ENCODE data around the gene KNSTRN. TPM values are rescaled to one million over a fixed set of nuclear protein-coding genes. Genes with fewer than 3 reads are reported as not detected.

The KNSTRN gene
- total RNA-seq, 2 experiments from 2014 or later: 2.8 to 3.0 TPM

- POLR2A ChIA-PET: no interaction called here
- no peaks in the 10 kb centered on the region for H3K27me3 ChIP-seq (ENCODE audit: control insufficient read depth in 1 of 2, insufficient read depth in 2 of 2, low read length in 2 of 2)
- no peaks in the 10 kb centered on the region for H3K27me3 Mint-ChIP-seq
- no peaks in the 10 kb centered on the region for H3K9me3 Mint-ChIP-seq
- DNase-seq (peak in 2 of 14 experiments; percentile 31 to 34), ATAC-seq (ENCODE audit: poor library complexity) (no peak)
- CTCF ChIA-PET: interaction anchor here (2.1 kb wide), 1 partner anchor 81 kb away, joined by 7 read pairs; no protein-coding TSS in a partner anchor
- H3K27ac Mint-ChIP-seq: no peak within 1 kb of the TSS
- H3K4me3 ChIP-seq (ENCODE audit: low read length): no peak within 1 kb of the TSS
- no peak for TF ChIP-seq CTCF (IDR thresholded peaks at IDR 0.05)
- H3K36me3 ChIP-seq (ENCODE audit: insufficient read depth, low read length): no peaks in the 10 kb centered on the region
- peaks cover 23% of the 10 kb centered on the region for H3K4me1 ChIP-seq (ENCODE audit: insufficient read depth, low read length)
- no peaks in the 10 kb centered on the region for H3K36me3 Mint-ChIP-seq (ENCODE audit: low read depth)
- no peaks in the 10 kb centered on the region for H3K9me3 ChIP-seq (ENCODE audit: control insufficient read depth in 1 of 2, insufficient read depth in 1 of 2, low read length in 2 of 2)
- H3K27ac ChIP-seq (ENCODE audit: low read depth in 1 of 2, low read length in 2 of 2): no peak within 1 kb of the TSS
- intact Hi-C loops (cut with DNase I, micrococcal nuclease): no loop called here
- H3K4me1 Mint-ChIP-seq (ENCODE audit: low read depth): peaks cover 6% of the 10 kb centered on the region
- H3K4me3 Mint-ChIP-seq: no peak within 1 kb of the TSS
These were observed 41.7 kb upstream of the KNSTRN start, which contains the start of gene CCDC9B for GRCh38 chr15:40340740-40341400. Gene CCDC9B, minus strand, starts transcription at chr15:40340939. Its CDS starts 120 bp downstream, at chr15:40340819.

- POLR2A ChIA-PET: interaction anchor here (1.0 kb wide), 1 partner anchor 79 kb away, joined by 3 read pairs; no protein-coding TSS in a partner anchor
- no peak for TF ChIP-seq CTCF (IDR thresholded peaks at IDR 0.05)
- CTCF ChIA-PET: interaction anchor here (1.0 to 3.6 kb wide), 2 partner anchors 20 to 80 kb away, joined by 3 to 57 read pairs; partner anchors contain the start of gene INAFM2
- no peak overlapping the region for H3K4me3 Mint-ChIP-seq
- no peak overlapping the region for H3K27ac Mint-ChIP-seq
- ATAC-seq (ENCODE audit: poor library complexity): no peak
- peaks cover 20% of the 10 kb centered on the region for H3K4me1 ChIP-seq (ENCODE audit: insufficient read depth, low read length)
- no peaks in the 10 kb centered on the region for H3K27me3 Mint-ChIP-seq
- H3K27ac ChIP-seq (ENCODE audit: low read depth in 1 of 2, low read length in 2 of 2): no peak overlapping the region
- H3K4me1 Mint-ChIP-seq (ENCODE audit: low read depth): peaks cover 6% of the 10 kb centered on the region
- intact Hi-C loops (cut with DNase I, micrococcal nuclease): no loop called here
- no peaks in the 10 kb centered on the region for H3K27me3 ChIP-seq (ENCODE audit: control insufficient read depth in 1 of 2, insufficient read depth in 2 of 2, low read length in 2 of 2)
- no peaks in the 10 kb centered on the region for H3K36me3 ChIP-seq (ENCODE audit: insufficient read depth, low read length)
- DNase-seq: no peak
- no peak overlapping the region for H3K4me3 ChIP-seq (ENCODE audit: low read length)
- H3K9me3 ChIP-seq (ENCODE audit: control insufficient read depth in 1 of 2, insufficient read depth in 1 of 2, low read length in 2 of 2): no peaks in the 10 kb centered on the region
- H3K9me3 Mint-ChIP-seq: no peaks in the 10 kb centered on the region
- H3K36me3 Mint-ChIP-seq (ENCODE audit: low read depth): no peaks in the 10 kb centered on the region
These were observed 39.9 kb upstream of the KNSTRN start for GRCh38 chr15:40342416-40343320.

DNA sequence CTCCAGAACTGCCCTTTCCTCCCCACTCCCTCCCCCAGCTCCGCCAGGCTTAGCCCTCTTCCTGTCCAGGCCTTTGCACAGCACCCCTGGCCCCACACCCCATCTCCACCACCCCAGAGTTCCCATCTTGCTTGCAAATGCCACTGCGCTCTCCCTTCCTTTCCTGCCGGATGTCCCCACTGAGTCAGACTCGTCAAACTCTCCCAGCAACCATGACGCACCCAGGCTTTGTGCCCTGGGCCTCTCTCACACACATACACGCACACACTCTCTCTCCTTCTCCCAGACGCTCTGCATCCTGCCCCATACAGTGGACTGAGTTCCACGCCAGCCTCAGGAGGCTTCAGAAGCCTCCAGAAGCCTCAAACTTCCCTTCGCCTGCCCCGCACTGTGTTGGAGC, 39.0 kb upstream of the KNSTRN start:
- POLR2A ChIA-PET: interaction anchor here (1.0 kb wide), 1 partner anchor 78 kb away, joined by 3 read pairs; no protein-coding TSS in a partner anchor
- DNase-seq: peak in 2 of 14 experiments; percentile 35 to 51
- no peak for TF ChIP-seq CTCF (IDR thresholded peaks at IDR 0.05)
- no peaks in the 10 kb centered on the region for H3K9me3 ChIP-seq (ENCODE audit: control insufficient read depth in 1 of 2, insufficient read depth in 1 of 2, low read length in 2 of 2)
- H3K4me1 Mint-ChIP-seq (ENCODE audit: low read depth): no peaks in the 10 kb centered on the region
- H3K27me3 Mint-ChIP-seq: no peaks in the 10 kb centered on the region
- no peak overlapping the region for H3K27ac Mint-ChIP-seq
- no peaks in the 10 kb centered on the region for H3K27me3 ChIP-seq (ENCODE audit: control insufficient read depth in 1 of 2, insufficient read depth in 2 of 2, low read length in 2 of 2)
- no peaks in the 10 kb centered on the region for H3K36me3 Mint-ChIP-seq (ENCODE audit: low read depth)
- intact Hi-C loops (cut with DNase I, micrococcal nuclease): no loop called here
- no peak overlapping the region for H3K4me3 ChIP-seq (ENCODE audit: low read length)
- H3K4me1 ChIP-seq (ENCODE audit: insufficient read depth, low read length): peaks cover 12% of the 10 kb centered on the region
- H3K36me3 ChIP-seq (ENCODE audit: insufficient read depth, low read length): no peaks in the 10 kb centered on the region
- no peak for ATAC-seq (ENCODE audit: poor library complexity)
- H3K27ac ChIP-seq (ENCODE audit: low read depth in 1 of 2, low read length in 2 of 2): no peak overlapping the region
- no peak overlapping the region for H3K4me3 Mint-ChIP-seq
- CTCF ChIA-PET: interaction anchor here (1.3 to 3.6 kb wide), 4 partner anchors 24 to 79 kb away, joined by 3 to 57 read pairs (median 16); partner anchors contain the start of gene IVD
- no peaks in the 10 kb centered on the region for H3K9me3 Mint-ChIP-seq
